C4-2B (cell line): ENCODE data around the gene SSBP2.

Experiments
- ZFX ChIP-seq: fragments of 450-650 bp; IDR thresholded peaks from 2 replicates; pipeline ENCODE4 v1.6.1; 2017
- TF ChIP-seq, protein P1 (sequence below): fragments of 450-650 bp; conservative IDR thresholded peaks from 2 replicates; pipeline ENCODE4 v1.5.1; 2017; ENCODE audit warnings: mild to moderate bottlenecking

- TF ChIP-seq, protein P1, sequence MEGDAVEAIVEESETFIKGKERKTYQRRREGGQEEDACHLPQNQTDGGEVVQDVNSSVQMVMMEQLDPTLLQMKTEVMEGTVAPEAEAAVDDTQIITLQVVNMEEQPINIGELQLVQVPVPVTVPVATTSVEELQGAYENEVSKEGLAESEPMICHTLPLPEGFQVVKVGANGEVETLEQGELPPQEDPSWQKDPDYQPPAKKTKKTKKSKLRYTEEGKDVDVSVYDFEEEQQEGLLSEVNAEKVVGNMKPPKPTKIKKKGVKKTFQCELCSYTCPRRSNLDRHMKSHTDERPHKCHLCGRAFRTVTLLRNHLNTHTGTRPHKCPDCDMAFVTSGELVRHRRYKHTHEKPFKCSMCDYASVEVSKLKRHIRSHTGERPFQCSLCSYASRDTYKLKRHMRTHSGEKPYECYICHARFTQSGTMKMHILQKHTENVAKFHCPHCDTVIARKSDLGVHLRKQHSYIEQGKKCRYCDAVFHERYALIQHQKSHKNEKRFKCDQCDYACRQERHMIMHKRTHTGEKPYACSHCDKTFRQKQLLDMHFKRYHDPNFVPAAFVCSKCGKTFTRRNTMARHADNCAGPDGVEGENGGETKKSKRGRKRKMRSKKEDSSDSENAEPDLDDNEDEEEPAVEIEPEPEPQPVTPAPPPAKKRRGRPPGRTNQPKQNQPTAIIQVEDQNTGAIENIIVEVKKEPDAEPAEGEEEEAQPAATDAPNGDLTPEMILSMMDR: no peak
- no peak for TF ChIP-seq ZFX
Observed at GRCh38 chr5:81747030-81747429, 3.9 kb downstream of the SSBP2 start.
